HG03135 (cell line): Measurements from ENCODE around the gene TRIM17.

Experiments used
- ATAC-seq: cut with Tn5 transposase; IDR thresholded peaks from one replicate; pipeline ENCODE4 v1.9.1; 2021; ENCODE audit warnings: mild to moderate bottlenecking, moderate library complexity; ENCODE audit not compliant: unreplicated experiment

Gene TRIM17

DNA sequence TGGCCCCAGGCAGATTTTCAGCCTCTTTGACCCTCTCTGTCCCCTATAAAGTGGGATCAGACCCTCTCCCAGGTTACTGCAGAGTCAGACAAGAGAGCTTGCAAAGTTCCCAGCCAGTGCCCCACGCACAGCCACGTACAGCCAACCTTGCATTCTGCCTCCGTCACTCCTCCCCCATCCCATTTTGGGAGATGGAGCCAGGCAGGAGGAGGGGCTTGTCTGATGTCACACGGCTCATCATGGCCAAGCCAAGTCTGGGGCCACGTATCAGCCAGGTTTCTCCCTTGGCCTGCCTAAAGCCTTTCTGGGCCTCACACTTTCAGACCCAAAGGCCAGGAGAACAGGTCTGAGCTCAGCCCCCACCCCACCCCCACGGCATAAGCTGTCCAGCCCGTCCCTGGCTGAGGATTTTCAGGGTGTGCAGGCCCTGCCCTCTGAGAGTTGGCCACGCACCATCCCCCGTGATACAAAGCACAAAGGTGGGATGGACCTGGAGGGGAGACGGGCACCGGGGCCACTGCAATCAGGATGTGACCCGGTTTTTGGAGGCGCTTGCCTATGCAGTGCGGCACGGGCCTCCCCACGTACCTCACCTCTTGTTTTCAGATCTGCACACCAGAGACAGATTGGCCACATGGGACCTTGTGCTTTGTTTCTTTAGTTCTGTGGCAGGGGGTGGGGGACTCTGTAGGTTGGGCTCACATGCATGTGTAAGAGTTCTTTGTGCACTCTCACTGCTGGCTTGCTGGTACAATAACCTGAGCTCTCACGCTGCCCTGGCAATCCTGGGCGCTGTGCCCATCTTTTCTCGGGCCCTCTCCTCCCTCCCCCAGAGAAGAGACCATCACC is 57.7 kb downstream of the TRIM17 start:
- no peak for ATAC-seq

GRCh38 chr1:228358039-228358763 is 58.5 kb downstream of the TRIM17 start:
- no peak for ATAC-seq
